Measurements from ENCODE around the gene SLC37A4.
"Not testable (repeated sequence)": the region's sequence is repeated elsewhere in the genome, so short reads cannot be mapped to it uniquely, and the experiment has no call there.

The SLC37A4 gene

GRCh38 chr11:119041821-119042514, 11.3 kb upstream of the SLC37A4 start:
- DNase-seq = no peak

- DNase-seq = not testable (repeated sequence)
These were observed 8.8 kb upstream of the SLC37A4 start for GRCh38 chr11:119039471-119039870.

- no peak for DNase-seq
These were observed 8.2 kb upstream of the SLC37A4 start for GRCh38 chr11:119038884-119039283.

GRCh38 chr11:119034813-119035212, 4.1 kb upstream of the SLC37A4 start:
- DNase-seq = no peak

- not testable (repeated sequence) for DNase-seq
These were observed 2.7 kb upstream of the SLC37A4 start for GRCh38 chr11:119033421-119033820.

GRCh38 chr11:119031912-119032280, 1.2 kb upstream of the SLC37A4 start:
- DNase-seq = no peak

GRCh38 chr11:119030029-119030328, 698 bp downstream of the SLC37A4 start:
- DNase-seq = peak in 1 of 6 experiments; percentile 44

GRCh38 chr11:119029340-119030028, 1.2 kb downstream of the SLC37A4 start:
- DNase-seq = no peak

GRCh38 chr11:119029069-119029339, 1.7 kb downstream of the SLC37A4 start:
- no peak for DNase-seq

GRCh38 chr11:119028346-119029068, 2.2 kb downstream of the SLC37A4 start:
- no peak for DNase-seq

GRCh38 chr11:119027561-119028345, 2.9 kb downstream of the SLC37A4 start:
- no peak for DNase-seq

GRCh38 chr11:119026970-119027369, 3.7 kb downstream of the SLC37A4 start:
- no peak for DNase-seq

GRCh38 chr11:119025978-119026766, 4.5 kb downstream of the SLC37A4 start:
- no peak for DNase-seq

- no peak for DNase-seq
These were observed 5.1 kb downstream of the SLC37A4 start for GRCh38 chr11:119025541-119025940.

- no peak for DNase-seq
These were observed 5.6 kb downstream of the SLC37A4 start for GRCh38 chr11:119025099-119025473.

- no peak for DNase-seq
These were observed 6.1 kb downstream of the SLC37A4 start for GRCh38 chr11:119024430-119025098.

GRCh38 chr11:119023741-119024140, 6.9 kb downstream of the SLC37A4 start:
- DNase-seq = no peak

- no peak for DNase-seq
These were observed 9.0 kb downstream of the SLC37A4 start for GRCh38 chr11:119021631-119022030.

GRCh38 chr11:119019996-119020395, 10.7 kb downstream of the SLC37A4 start:
- DNase-seq = no peak

- peak; percentile 92 to 99 (median 98) for DNase-seq
These were observed 12.4 kb downstream of the SLC37A4 start, which contains the start of the genes RPS25 and TRAPPC4 for GRCh38 chr11:119018074-119018938. RPS25 (minus strand) TSS chr11:119018343; CDS start chr11:119018284, 59 bp downstream. TRAPPC4 (plus strand) TSS chr11:119018766; CDS start chr11:119018796, 30 bp downstream.

GRCh38 chr11:119017377-119017776, 13.3 kb downstream of the SLC37A4 start:
- peak in 2 of 6 experiments; percentile 14 to 15 for DNase-seq

All from stimulated activated naive CD4-positive, alpha-beta T cell (primary cell).